HL-60 (cell line): ENCODE measurements around the gene ZAP70.

Source experiments
- DNase-seq, 2 experiments: peaks; one replicate each; pipeline ENCODE4 v3.0.0-alpha.2; 2010 to 2020; ENCODE audit warnings: low read depth in 1 of 2, low spot score in 1 of 2
- H3K27ac ChIP-seq: fragments of 250-450 bp; sonication (Bioruptor Pico); replicated peaks from 2 replicates; pipeline ENCODE4 v1.5.1; 2020; ENCODE audit warnings: mild to moderate bottlenecking, moderate library complexity
- H3K27me3 ChIP-seq: fragments of 250-450 bp; sonication (Bioruptor Pico); 2 replicates; pipeline ENCODE4 v1.5.1; 2021; ENCODE audit warnings: mild to moderate bottlenecking, moderate library complexity; ENCODE audit not compliant: insufficient read depth, poor library complexity, severe bottlenecking
- H3K4me3 ChIP-seq: replicated peaks from 2 replicates; pipeline ENCODE4 v1.5.1; 2011; ENCODE audit warnings: mild to moderate bottlenecking, control low read depth, low read length; ENCODE audit not compliant: insufficient read depth
- CTCF ChIP-seq: IDR thresholded peaks from one replicate; pipeline ENCODE4 v1.5.1; 2011; ENCODE audit warnings: low read length, control low read depth, inconsistent platforms; ENCODE audit not compliant: insufficient read depth
- GABPA ChIP-seq: IDR thresholded peaks from 2 replicates; pipeline ENCODE4 v1.6.1; 2012; ENCODE audit warnings: low read depth
- POLR2AphosphoS5 ChIP-seq: IDR thresholded peaks from 2 replicates; pipeline ENCODE4 v1.6.1; 2012; ENCODE audit warnings: low read depth
- REST ChIP-seq: IDR thresholded peaks from 2 replicates; pipeline ENCODE4 v1.6.1; 2012; ENCODE audit warnings: low read depth; ENCODE audit not compliant: insufficient replicate concordance
- SPI1 ChIP-seq: IDR thresholded peaks from 2 replicates; pipeline ENCODE4 v1.6.1; 2012; ENCODE audit warnings: low read depth, mild to moderate bottlenecking, borderline replicate concordance

Gene ZAP70

GRCh38 chr2:97769711-97770110 is 56.3 kb downstream of the ZAP70 start:
- no peaks in the 10 kb centered on the region for H3K27me3 ChIP-seq
- TF ChIP-seq SPI1 (no peak), GABPA (no peak), REST (no peak), CTCF (no peak), POLR2AphosphoS5 (no peak)

GRCh38 chr2:97770445-97770844 is 57.1 kb downstream of the ZAP70 start:
- no peak for DNase-seq
- TF ChIP-seq SPI1, result no peak
- no peak for TF ChIP-seq GABPA
- TF ChIP-seq POLR2AphosphoS5, result no peak
- TF ChIP-seq CTCF, result no peak
- TF ChIP-seq REST, result no peak
- Histone ChIP-seq H3K27me3 (no peaks in the 10 kb centered on the region), H3K27ac (no peak overlapping the region), H3K4me3 (no peak overlapping the region)

More at GRCh38 chr2:97769711-97770110, 56.3 kb downstream of the ZAP70 start:
- Histone ChIP-seq H3K4me3 (no peak overlapping the region), H3K27ac (no peak overlapping the region)
- DNase-seq, result no peak

GRCh38 chr2:97774425-97774824 is 61.0 kb downstream of the ZAP70 start:
- DNase-seq, result no peak
- H3K4me3 ChIP-seq, result no peak overlapping the region
- no peak overlapping the region for H3K27ac ChIP-seq
- TF ChIP-seq CTCF, result no peak
- TF ChIP-seq REST, result no peak
- TF ChIP-seq GABPA, result no peak
- TF ChIP-seq POLR2AphosphoS5, result no peak
- no peak for TF ChIP-seq SPI1
- no peaks in the 10 kb centered on the region for H3K27me3 ChIP-seq
